Neutrophil (primary cell): ENCODE measurements around the gene MINDY1.

Experiments
- H3K27ac ChIP-seq: fragments of 200-600 bp; sonication (generic); 2 replicates; pipeline ENCODE4 v1.5.1; 2016; ENCODE audit warnings: mild to moderate bottlenecking, moderate library complexity
- H3K27me3 ChIP-seq: fragments of 200-600 bp; sonication (generic); 2 replicates; pipeline ENCODE4 v1.6.0; 2016; ENCODE audit warnings: mild to moderate bottlenecking
- H3K36me3 ChIP-seq: fragments of 200-600 bp; sonication (generic); 2 replicates; pipeline ENCODE4 v1.5.1; 2017
- H3K4me1 ChIP-seq, 2 experiments: fragments of 200-600 bp in 1 of 2; sonication (generic) in 1 of 2; 1 replicate in 1 of 2; 2 replicates in 1 of 2; pipeline versions ENCODE4 v1.5.1 to v1.6.1; 2013 to 2016; ENCODE audit warnings: low read depth in 1 of 2, low read length in 1 of 2, mild to moderate bottlenecking in 1 of 2, moderate library complexity in 1 of 2; ENCODE audit not compliant: control insufficient read depth in 1 of 2, insufficient read depth in 1 of 2
- H3K4me3 ChIP-seq, 2 experiments: fragments of 200-600 bp in 1 of 2; sonication (generic) in 1 of 2; 1 replicate in 1 of 2; 2 replicates in 1 of 2; pipeline ENCODE4 v1.5.1; 2013 to 2016; ENCODE audit warnings: low read depth in 1 of 2, low read length in 1 of 2, mild to moderate bottlenecking in 1 of 2, moderate library complexity in 1 of 2
- H3K9me3 ChIP-seq: fragments of 200-600 bp; sonication (generic); 2 replicates; pipeline ENCODE4 v1.5.1; 2016
- TF ChIP-seq, protein P1 (sequence below): fragments of 200-600 bp; sonication (generic); IDR thresholded peaks from 2 replicates; pipeline ENCODE4 v1.5.1; 2016; ENCODE audit warnings: antibody characterized with exemption

MINDY1 gene

DNA sequence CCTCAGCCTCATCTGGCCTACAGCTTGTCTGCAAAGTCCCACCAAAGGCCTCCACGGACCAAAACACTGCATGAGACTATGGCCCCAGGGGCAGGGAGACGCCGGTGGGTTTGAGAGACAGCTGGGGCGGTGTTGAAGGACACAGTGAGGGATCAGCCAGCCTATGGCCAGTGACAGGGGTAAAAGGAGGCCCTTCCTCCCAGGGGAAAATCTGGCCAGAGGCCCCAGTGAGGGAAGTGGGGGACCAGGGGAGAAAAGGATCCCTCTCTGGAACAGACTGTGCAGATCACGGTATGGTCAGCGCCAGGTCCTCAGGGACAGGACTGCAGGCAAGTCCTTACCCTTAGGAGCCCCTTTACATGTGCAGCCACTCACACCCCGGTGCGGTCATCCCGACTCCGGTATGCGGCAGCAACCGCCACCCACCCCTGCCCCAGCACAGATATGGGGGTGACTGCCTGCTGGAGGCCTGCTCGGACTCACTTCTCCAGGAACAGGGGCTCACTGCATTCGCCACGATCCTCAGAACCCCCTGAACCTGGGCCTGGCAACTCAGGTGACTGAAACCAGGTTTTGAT, 33.4 kb downstream of the MINDY1 start:
- TF ChIP-seq, protein P1, sequence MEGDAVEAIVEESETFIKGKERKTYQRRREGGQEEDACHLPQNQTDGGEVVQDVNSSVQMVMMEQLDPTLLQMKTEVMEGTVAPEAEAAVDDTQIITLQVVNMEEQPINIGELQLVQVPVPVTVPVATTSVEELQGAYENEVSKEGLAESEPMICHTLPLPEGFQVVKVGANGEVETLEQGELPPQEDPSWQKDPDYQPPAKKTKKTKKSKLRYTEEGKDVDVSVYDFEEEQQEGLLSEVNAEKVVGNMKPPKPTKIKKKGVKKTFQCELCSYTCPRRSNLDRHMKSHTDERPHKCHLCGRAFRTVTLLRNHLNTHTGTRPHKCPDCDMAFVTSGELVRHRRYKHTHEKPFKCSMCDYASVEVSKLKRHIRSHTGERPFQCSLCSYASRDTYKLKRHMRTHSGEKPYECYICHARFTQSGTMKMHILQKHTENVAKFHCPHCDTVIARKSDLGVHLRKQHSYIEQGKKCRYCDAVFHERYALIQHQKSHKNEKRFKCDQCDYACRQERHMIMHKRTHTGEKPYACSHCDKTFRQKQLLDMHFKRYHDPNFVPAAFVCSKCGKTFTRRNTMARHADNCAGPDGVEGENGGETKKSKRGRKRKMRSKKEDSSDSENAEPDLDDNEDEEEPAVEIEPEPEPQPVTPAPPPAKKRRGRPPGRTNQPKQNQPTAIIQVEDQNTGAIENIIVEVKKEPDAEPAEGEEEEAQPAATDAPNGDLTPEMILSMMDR: no peak
- Histone ChIP-seq H3K9me3 (no peaks in the 10 kb centered on the region), H3K4me1 (peaks cover 65 to 73% of the 10 kb centered on the region in 2 experiments), H3K27me3 (no peaks in the 10 kb centered on the region), H3K36me3 (peaks cover 9% of the 10 kb centered on the region), H3K27ac (peak overlapping the region; percentile 97), H3K4me3 (peak overlapping the region; percentile 79 to 90)

DNA sequence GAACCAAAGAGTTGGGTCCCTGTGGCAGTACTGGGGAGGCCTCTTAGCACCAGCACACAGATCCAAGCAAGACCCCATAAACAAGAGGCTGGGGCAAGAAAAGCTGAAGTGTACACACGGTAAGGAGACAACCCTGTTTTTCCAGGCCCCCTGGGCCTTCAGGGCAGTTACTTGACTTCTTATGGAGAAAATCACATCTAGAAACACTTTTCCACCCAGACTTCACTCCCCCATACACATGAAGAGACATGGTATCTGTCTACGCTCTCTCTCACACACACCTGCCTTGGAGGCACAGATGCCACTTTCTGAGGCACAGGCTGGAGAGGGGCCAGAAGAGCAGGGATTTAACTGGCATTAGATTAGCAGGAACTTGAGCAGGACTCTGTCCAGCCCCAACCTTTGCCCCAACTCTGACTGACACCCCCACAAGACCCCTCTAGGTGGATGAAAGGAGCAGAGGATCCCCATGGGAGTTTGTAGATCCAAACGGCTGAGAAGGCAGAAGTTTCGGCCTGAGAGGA, 34.2 kb downstream of the MINDY1 start:
- Histone ChIP-seq H3K27me3 (no peaks in the 10 kb centered on the region), H3K4me1 (peaks cover 57 to 65% of the 10 kb centered on the region in 2 experiments), H3K27ac (peak overlapping the region; percentile 97), H3K4me3 (peak overlapping the region; percentile 79 to 90), H3K36me3 (peaks cover 18% of the 10 kb centered on the region), H3K9me3 (no peaks in the 10 kb centered on the region)
- TF ChIP-seq, protein P1: no peak

DNA sequence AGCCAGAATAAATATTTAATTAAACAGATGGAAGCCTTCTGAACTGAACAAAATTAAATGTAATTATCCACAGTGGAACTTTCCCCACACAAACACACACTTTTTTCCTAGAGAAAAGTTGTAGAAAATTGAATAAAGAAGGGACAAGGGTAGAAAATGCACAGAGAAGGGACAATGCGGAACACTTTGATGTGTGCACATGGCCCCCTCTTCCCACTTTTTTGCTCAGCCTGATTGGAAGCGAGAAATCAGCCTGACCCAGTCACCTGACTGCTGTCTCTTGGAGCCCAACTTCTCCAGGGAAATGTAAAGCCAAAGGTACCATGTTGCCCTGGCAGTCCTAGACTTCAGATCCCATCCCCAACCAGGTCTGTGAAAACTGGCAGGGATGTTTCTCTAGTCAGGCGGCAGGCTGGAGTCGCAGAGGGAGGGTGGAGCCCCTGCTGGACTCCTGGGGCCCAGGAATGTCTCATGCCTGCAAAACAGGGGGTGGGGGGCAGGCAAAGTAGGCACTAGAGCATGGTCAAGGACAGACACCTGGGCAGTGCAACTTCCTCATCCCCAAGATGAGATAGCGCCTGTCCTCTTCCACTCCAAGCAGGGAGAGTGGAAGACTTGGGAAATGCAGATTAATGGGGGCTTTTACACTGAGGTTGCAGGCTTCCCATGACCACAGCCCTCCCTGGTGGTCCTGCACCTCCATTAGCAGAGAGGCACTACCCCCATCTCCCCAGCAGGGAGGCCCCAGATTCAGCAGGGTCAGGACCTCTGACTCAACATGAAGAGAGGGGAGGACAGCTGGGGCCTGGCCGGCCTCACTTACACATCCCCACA, 34.9 kb downstream of the MINDY1 start:
- Histone ChIP-seq H3K4me1 (peaks cover 50 to 58% of the 10 kb centered on the region in 2 experiments), H3K27ac (peak overlapping the region; percentile 97), H3K36me3 (peaks cover 24% of the 10 kb centered on the region), H3K9me3 (no peaks in the 10 kb centered on the region), H3K27me3 (no peaks in the 10 kb centered on the region), H3K4me3 (peak overlapping the region; percentile 18 to 90)
- TF ChIP-seq, protein P1: no peak

DNA sequence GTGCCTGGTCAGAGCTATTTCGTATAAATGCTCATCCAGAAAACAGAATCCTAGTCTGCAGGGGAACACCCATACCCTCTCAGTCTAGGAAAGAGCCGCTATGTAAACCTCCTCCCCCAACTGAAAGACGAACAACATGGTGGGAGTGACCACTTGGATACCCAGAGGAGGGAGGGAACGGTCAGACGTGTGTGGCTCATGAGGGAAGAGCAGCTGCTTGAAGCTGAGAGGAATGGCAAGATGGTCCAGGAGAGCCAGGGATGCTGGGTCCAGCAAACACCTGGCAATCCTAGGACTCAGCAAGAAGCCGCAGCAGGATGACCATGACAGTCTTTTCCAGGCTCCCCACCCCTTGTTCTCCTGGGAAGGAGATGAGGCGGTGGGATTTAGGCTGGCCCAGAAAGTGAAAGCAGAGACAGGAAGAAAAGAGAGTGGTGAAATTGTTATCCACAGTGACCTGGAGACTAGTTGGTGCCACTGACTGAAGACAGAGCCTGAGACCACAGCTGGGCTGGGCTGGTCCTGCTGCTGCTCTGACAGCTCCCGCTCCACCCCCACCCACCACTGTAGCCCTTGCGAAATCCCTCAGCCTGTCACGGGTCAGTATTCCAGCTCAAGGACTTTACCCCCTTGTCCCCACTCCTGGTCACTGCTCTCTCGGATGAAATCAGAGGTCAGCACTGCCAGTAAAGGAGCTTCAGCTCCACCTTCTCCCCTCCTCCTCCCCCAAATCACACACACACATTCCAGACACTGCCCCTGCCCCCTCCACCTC, 35.7 kb downstream of the MINDY1 start:
- TF ChIP-seq, protein P1: no peak
- H3K27ac ChIP-seq: peak overlapping the region; percentile 97
- peak overlapping the region in 1 of 2 experiments; percentile 18 for H3K4me3 ChIP-seq
- no peaks in the 10 kb centered on the region for H3K9me3 ChIP-seq
- no peaks in the 10 kb centered on the region for H3K27me3 ChIP-seq
- H3K4me1 ChIP-seq: peaks cover 42 to 50% of the 10 kb centered on the region in 2 experiments
- peaks cover 32% of the 10 kb centered on the region for H3K36me3 ChIP-seq

DNA sequence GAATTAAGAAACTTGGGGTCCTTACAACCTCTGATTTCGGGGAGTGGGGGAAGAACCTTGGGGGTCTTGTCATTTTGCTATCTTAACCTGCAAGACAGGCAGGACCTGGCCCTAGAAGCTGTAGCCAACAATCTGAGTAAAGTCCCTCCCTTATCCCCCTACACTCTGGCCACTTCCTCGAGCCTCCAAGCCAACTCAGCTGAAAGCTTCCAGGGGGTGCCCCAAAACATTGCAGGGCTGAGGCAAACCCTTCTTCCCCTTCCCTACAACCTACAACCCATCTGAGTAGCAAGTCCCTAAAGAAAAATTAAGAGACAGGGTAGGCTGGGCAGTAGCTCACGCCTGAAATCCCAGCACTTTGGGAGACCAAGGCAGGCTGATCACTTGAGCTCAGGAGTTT, 37.1 kb downstream of the MINDY1 start:
- TF ChIP-seq, protein P1: no peak
- no peaks in the 10 kb centered on the region for H3K9me3 ChIP-seq
- H3K27me3 ChIP-seq: no peaks in the 10 kb centered on the region
- H3K27ac ChIP-seq: no peak overlapping the region
- peaks cover 32 to 37% of the 10 kb centered on the region in 2 experiments for H3K4me1 ChIP-seq
- H3K36me3 ChIP-seq: peaks cover 46% of the 10 kb centered on the region
- no peak overlapping the region for H3K4me3 ChIP-seq
